Measurements from ENCODE around the gene AGPAT1. TPM values are rescaled to one million over a fixed set of nuclear protein-coding genes. Genes with fewer than 3 reads are reported as not detected.

AGPAT1 gene
- total and polyA plus RNA-seq, 2 of the 13 experiments (the other 11 are each of a cell fraction or from before 2014, with no cell fraction given) = 51.3 to 139 TPM

DNA sequence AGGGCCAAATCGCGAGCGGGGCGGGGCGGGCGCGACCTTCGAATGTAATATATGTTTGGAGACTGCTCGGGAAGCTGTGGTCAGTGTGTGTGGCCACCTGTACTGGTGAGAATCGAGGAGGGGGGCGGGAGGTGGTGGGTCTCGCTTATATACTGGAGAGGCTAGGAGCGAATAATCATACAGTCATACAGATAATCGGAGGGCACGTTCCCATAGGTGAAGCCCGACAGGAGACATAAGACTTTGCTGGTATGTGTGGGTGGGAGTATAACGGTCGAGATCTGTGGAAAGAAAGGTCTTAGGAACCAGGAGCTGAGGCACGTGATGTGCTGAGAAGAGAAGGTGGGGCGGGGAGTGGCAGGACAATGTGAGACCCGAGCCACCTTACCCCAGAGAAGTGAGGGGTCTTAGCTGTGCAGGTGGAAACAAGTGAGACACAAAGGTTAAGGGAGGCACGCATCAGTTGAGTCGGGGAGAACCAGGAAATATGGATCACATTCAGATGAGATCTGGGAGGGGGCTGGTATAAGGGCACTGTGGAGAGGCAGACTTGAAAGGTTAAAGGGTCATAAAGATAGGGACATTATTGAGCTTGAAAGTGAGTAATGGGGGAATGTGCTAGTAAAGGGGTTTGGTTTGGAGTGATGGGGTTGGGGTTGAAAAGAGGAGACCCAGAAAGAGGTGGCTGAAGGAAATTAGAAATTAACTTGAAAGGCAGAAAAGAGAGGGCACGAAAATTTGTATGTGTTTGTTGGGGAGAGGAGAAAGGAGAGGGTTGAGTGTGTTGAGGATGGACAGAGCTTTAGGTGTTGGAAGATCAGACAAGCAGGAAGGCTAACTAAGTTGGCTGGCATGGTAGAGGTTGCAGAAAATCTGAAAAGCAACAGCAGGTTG lies 2.9 kb upstream of the AGPAT1 start (continued):
- TF ChIP-seq EEA1 (CRISPR knock-in tag; IDR thresholded peaks at IDR 0.05; ENCODE audit: borderline replicate concordance) (0 out of 2 replicates have a peak, but pooled peaks have one; percentile 35), ZBTB38 (CRISPR knock-in tag; IDR thresholded peaks at IDR 0.05) (peak; percentile 15; the same call in 1 of the 2 replicates), SRSF9 (IDR thresholded peaks at IDR 0.05; ENCODE audit: borderline replicate concordance, insufficient read depth, low read depth, low read length, poor library complexity, severe bottlenecking) (no peak), ZNF589 (CRISPR knock-in tag; conservative IDR thresholded peaks at IDR 0.05) (peak; percentile 57; the same call in 1 of the 2 replicates), ZNF414 (CRISPR knock-in tag; IDR thresholded peaks at IDR 0.05) (no peak), ATF6 (CRISPR knock-in tag; conservative IDR thresholded peaks at IDR 0.05) (0 out of 2 replicates have a peak, but pooled peaks have one; percentile 16), HINFP (CRISPR knock-in tag; IDR thresholded peaks at IDR 0.05; ENCODE audit: low read depth) (0 out of 2 replicates have a peak, but pooled peaks have one; percentile 28), NR2F2 (IDR thresholded peaks at IDR 0.05; ENCODE audit: borderline replicate concordance, low read depth) (0 out of 2 replicates have a peak, but pooled peaks have one; percentile 18), ZNF790 (CRISPR knock-in tag; IDR thresholded peaks at IDR 0.05; ENCODE audit: borderline replicate concordance) (no peak)
- TF ChIP-seq, protein P1, sequence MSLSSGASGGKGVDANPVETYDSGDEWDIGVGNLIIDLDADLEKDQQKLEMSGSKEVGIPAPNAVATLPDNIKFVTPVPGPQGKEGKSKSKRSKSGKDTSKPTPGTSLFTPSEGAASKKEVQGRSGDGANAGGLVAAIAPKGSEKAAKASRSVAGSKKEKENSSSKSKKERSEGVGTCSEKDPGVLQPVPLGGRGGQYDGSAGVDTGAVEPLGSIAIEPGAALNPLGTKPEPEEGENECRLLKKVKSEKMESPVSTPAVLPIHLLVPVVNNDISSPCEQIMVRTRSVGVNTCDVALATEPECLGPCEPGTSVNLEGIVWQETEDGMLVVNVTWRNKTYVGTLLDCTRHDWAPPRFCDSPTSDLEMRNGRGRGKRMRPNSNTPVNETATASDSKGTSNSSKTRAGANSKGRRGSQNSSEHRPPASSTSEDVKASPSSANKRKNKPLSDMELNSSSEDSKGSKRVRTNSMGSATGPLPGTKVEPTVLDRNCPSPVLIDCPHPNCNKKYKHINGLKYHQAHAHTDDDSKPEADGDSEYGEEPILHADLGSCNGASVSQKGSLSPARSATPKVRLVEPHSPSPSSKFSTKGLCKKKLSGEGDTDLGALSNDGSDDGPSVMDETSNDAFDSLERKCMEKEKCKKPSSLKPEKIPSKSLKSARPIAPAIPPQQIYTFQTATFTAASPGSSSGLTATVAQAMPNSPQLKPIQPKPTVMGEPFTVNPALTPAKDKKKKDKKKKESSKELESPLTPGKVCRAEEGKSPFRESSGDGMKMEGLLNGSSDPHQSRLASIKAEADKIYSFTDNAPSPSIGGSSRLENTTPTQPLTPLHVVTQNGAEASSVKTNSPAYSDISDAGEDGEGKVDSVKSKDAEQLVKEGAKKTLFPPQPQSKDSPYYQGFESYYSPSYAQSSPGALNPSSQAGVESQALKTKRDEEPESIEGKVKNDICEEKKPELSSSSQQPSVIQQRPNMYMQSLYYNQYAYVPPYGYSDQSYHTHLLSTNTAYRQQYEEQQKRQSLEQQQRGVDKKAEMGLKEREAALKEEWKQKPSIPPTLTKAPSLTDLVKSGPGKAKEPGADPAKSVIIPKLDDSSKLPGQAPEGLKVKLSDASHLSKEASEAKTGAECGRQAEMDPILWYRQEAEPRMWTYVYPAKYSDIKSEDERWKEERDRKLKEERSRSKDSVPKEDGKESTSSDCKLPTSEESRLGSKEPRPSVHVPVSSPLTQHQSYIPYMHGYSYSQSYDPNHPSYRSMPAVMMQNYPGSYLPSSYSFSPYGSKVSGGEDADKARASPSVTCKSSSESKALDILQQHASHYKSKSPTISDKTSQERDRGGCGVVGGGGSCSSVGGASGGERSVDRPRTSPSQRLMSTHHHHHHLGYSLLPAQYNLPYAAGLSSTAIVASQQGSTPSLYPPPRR (CRISPR knock-in tag; IDR thresholded peaks at IDR 0.05; ENCODE audit: borderline replicate concordance) = no peak
- TF ChIP-seq, protein P2, sequence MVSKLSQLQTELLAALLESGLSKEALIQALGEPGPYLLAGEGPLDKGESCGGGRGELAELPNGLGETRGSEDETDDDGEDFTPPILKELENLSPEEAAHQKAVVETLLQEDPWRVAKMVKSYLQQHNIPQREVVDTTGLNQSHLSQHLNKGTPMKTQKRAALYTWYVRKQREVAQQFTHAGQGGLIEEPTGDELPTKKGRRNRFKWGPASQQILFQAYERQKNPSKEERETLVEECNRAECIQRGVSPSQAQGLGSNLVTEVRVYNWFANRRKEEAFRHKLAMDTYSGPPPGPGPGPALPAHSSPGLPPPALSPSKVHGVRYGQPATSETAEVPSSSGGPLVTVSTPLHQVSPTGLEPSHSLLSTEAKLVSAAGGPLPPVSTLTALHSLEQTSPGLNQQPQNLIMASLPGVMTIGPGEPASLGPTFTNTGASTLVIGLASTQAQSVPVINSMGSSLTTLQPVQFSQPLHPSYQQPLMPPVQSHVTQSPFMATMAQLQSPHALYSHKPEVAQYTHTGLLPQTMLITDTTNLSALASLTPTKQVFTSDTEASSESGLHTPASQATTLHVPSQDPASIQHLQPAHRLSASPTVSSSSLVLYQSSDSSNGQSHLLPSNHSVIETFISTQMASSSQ (IDR thresholded peaks at IDR 0.05; ENCODE audit: low read depth) = no peak
- TF ChIP-seq, protein P2 (CRISPR knock-in tag; IDR thresholded peaks at IDR 0.05; ENCODE audit: borderline replicate concordance) = no peak
